Dermis blood vessel endothelial cell (primary cell): ENCODE results near the gene PHLPP1. TPM values are rescaled to one million over a fixed set of nuclear protein-coding genes. Genes with fewer than 3 reads are reported as not detected.
"Not testable (repeated sequence)": the region's sequence is repeated elsewhere in the genome, so short reads cannot be mapped to it uniquely, and the experiment has no call there.

Experiments
- DNase-seq: peaks from one replicate; pipeline ENCODE4 v3.0.0; 2010
- total RNA-seq: library from RNA; depleted of rRNA; stranded (reverse); fragments of >200 nt; gene quantifications from 2 replicates; pipeline ENCODE4 v1.2.3, GENCODE V29; 2014

The PHLPP1 gene
- total RNA-seq: 9.4 and 10.3 TPM in 2 replicates

DNA sequence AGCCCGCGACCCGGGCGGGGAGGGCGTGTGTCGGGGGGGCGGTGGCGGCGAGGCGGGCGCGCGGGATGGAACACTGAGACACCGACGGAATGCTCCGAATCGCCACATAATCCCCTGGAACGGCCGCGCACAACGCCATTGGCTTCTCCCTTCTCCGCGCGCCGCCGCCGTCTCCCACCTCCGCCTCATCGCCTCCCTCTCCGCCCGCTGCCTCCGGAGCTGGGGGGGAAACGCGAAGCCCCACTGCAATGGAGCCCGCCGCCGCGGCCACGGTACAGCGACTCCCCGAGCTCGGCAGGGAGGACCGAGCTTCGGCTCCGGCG, at the start of gene PHLPP1:
Gene PHLPP1 (plus strand): TSS at position 106 of the 323 bp plus-strand sequence. CDS start 143 bp downstream, at position 249.
- DNase-seq: no peak

DNA sequence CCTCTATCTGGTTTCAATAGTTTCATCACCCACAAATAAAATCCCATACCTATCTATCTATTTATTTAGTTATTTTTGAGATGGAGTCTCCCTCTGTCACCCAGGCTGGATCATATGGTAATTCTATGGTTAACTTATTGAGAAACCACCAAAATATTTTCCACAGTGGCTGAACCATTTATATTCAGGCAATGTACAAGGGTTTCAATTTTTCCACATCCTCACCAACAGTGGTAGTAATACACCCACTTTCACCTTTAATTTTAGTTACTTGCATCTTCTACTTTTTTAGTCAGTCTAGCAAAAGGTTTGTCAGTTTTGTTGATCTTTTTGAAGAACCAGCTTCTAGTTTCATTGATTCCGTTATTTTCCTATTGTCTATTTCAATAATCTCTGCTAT, 46.1 kb upstream of the PHLPP1 start:
- DNase-seq: no peak

DNA sequence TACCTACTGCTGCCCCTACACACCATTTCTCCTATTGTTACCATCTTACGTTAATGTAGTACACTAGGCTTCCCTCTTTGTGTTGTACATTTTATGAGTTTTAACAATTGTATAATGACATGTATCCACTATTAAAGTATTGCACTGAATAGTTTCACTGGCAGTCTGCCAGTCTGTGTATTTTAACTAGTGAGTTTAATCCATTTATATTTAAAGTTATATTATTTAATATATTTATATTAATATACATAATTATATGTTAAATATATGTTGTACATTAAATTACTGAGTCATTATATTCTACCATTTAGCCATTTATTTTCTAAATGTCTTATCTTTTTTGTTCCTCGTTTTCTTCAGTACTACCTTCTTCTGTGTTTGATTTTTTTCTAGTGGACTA, 44.8 kb upstream of the PHLPP1 start:
- no peak for DNase-seq

DNA sequence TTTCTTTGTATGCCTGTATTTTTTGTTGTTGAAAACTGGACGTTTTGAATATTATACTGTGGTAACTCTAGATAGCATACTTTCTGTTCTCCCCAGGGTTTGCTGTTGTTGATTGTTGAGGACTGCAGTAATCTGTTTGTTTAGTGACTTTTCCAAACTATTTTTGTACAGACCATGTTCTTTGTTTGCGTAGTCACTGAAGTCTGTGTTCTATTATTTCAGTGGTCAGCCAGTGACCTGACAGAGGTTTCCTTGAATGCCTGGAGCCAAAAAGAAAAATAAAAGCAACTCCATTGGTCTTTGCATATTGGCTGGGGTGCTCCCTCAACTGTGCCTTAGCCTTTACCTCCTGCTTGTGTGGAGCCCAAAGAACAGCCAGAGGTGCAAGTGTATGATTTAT, 42.7 kb upstream of the PHLPP1 start:
- DNase-seq: no peak

DNA sequence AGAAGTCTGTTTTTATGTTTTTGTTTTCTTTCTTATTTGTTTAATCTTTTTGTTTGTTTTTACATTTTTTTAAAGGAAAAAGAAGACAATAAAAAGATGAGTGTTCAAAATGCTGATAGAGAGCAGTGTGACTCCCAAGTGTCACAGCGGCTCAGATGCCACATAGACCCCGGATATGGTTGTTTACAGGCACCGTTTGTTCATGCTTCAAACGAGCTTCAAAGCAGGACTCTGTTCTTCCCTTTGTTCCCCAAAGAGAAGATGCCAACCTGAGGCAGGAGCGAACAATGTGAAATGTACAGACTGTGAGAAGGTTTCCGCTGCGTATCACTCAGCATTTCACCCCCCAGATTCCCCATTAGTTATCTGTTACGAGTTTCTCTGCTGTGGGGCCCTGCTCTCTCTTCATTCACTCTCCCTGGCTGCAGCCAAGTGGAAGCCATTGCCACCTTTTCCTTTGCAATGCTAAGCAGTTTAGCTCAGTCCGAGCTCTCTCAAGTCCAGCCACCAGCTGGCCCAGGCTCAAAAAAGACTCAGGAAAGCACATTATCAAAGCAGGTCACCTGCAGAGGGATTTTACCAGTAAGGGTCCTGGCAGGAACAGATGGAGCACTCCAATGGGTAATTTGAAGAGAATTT, 36.4 kb upstream of the PHLPP1 start:
- no peak for DNase-seq

DNA sequence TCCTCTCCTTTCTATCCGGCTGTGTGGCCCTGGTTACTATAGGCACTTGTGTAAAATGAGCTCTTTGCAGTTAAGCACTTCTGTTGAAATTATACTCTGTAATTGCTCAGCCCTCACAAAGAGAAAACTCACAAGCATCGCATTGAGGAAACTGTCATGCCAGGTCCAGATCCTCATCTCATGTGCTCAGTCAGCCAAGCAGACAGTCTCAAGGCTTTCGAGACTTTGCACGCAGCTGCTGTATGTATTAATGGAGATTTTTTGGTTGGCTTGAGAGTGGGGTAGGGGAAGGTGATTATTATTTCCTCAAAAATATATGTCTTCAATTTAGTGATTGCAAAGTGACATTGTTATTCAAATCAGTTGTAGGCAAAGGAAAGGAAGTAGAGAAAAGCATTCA, 33.0 kb upstream of the PHLPP1 start:
- DNase-seq: no peak

GRCh38 chr18:62683935-62684334, 31.4 kb upstream of the PHLPP1 start:
- no peak for DNase-seq

DNA sequence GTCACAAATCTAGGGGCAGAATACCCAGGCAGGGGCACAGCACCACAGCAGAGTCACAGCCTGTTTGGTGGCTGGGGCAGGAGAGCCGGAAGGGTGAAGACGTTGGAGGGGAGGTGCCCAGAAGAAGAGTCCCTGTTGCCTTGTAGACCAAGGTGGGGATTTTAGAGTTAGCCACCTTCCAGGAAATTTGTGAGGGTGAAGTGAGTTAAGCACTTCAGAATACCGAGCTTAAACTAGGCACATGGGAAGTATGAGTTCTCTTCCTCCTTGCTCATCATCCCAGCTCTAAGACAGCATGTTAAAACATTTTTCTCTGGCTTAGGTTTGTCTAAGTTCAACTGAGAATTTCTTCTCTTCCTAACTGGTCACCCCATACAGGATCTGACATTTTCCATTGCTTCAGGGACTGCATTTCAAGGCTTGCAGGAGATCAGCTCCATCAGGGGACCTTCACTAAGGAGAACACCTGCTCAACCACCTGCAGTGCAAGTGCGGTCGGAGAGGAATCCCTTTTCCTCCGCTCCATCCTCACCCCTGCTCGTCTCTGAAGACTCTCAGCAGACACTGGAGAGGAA, 26.5 kb upstream of the PHLPP1 start:
- no peak for DNase-seq

DNA sequence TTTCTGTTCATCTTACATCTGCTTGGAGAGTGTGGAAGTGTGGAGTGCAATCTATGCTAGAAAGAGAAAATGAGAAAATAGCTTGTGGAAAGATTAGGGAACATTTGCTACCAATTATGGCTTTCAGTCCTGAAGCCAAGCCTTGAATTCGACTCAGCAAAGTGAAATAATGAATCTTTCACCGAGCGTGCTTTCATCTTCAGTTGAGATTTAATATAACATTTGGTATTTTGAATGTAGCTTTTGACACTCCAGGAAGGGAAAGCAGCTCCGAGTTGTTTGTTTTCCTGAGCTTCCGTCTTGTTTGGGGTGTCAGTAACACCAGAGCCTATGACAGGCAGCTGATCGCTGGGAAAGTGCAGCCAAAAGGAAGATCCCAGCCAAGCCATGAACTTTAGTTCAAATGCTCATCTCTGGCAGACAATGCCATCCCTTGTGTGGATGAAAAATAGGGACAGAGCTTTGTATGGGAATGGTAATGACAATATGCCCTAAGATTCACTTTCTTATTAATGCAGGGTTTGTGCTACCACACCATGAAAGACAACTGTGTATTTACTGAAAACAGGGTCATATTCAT, 25.0 kb upstream of the PHLPP1 start:
- no peak for DNase-seq

DNA sequence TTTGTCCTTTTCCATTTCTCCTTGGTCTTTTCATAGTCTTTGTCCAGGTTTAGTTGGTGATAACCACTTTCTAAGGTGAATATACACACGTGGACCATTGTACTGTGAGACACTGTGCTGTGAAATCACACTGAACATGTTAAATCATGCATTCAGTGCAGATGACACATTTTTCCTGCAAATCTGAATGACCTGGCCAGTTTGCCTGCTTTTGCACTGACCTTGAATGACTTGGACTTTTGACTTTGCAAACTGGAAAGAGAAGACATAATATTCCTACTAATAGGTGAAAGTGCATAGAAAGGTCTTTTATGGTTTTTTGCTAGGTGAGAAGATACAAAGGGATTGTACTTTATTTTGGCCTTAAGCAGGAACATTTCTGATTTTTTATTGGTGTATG, 21.7 kb upstream of the PHLPP1 start:
- DNase-seq: no peak

- DNase-seq: no peak
Measured at GRCh38 chr18:62697636-62698035, 17.7 kb upstream of the PHLPP1 start.

- no peak for DNase-seq
Measured at GRCh38 chr18:62702259-62702658, 13.1 kb upstream of the PHLPP1 start.

DNA sequence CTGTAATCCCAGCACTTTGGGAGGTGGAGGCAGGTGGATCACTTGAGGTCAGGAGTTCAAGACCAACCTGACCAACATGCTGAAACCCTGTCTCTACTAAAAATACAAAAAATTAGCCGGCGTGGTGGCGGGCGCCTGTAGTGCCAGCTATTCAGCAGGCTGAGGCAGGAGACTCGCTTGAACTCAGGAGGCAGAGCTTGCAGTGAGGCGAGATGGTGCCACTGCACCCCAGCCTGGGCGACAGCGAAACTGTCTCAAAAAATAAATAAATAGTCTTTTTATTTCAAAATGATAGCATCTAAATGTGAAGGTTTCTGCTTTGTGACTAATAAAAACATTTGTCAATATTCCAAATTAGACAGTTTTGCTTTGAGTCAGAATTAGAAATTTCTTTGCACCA, 8.5 kb upstream of the PHLPP1 start:
- DNase-seq: not testable (repeated sequence)

GRCh38 chr18:62709908-62710307, 5.4 kb upstream of the PHLPP1 start:
- not testable (repeated sequence) for DNase-seq

DNA sequence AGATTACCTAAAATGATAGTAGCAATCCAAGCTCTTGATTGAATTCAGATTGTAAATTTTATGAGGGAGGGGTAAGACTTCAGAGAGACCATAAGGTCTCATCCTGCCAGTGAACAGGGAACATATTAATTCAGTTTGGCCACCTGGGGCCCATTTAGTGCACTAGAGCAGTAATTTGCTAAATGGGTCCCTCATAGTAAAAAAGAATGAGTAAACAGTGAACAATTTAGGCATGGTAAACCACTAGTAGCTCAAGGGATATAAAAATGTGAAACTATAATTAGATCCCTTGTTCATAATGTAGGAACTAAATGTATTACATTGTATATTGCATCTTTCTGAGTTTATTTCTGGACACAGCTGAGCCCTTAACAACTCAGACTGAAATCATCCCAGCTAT, 4.9 kb upstream of the PHLPP1 start:
- no peak for DNase-seq

DNA sequence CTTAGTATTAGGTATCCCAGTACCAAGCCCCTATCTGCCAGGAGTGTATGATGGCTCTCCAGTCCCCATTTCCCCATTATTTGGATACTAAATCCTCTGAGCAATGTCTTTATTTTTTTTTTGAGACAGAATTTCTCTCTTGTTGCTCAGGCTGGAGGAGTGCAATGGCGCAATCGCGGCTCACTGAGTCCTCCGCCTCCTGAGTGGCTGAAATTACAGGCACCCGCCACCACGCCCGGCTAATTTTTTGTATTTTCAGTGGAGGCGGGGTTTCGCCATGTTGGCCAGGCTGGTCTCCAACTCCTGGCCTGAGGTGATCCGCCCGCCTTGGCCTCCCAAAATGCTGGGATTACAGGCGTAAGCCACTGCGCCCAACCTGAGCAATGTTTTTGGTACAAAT, 3.6 kb upstream of the PHLPP1 start:
- no peak for DNase-seq

DNA sequence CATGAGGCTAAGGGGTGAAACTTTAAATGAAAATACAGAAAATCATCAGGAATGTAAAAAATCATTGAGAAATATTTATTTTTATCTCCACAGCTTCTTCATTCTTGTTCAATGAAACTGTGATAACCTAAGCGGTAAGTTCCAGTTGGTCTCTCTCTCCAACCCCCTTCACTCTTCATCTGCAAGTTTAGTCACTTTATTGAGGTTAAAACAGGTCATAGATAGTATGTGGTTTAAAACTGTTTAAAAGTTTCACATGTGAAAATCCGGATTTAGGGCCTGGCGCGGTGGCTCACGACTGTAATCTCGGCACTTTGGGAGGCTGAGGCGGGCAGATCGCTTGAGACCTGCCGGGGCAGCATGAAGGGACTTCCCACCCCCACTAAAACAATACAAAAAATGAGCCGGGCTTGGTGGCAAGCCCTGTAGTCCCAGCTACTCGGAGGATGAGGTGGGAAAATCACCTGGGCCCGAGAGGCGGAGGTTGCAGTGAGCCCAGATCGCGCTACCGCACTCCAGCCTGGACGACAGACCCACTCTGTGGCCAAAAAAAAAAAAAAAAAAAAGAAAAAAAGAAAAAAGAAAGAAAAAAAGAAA, 1.6 kb upstream of the PHLPP1 start:
- no peak for DNase-seq

DNA sequence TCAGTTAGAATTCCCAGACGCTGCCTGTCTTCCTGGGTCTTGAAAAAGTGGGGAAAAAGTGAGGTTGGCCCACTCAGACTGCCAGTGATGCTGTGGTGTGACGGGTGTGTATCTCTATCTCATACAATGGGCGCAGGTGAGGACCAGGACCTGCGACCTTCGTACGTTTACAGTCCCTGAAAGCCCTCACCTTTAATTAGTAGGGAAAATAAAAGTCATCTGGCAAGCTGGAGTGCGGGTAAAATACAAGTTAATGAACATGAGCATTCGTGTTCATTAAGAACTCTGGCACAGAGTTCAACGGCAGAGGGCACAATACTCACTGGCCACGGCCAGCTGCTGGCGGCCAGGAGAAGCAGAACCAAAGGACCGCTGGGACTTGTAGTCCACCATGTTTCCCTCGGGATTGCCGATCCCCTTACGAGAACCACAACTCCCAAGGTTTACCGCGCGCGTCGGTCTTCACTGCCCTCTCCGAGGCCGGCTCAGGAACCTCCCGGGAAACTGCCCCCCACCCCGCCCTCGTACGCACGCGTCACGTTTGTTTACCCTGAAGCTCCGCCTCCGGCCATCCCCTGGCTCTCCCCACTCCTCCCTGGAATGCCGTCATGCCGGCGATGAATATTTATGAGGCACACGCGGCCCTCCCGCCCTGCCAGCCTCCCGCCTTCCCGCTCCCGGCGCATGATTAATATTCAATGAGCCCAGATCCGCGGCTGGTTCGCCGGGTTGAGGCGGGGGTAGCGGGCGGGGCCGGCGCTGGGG, 488 bp upstream of the PHLPP1 start:
- peak; percentile 100 for DNase-seq

DNA sequence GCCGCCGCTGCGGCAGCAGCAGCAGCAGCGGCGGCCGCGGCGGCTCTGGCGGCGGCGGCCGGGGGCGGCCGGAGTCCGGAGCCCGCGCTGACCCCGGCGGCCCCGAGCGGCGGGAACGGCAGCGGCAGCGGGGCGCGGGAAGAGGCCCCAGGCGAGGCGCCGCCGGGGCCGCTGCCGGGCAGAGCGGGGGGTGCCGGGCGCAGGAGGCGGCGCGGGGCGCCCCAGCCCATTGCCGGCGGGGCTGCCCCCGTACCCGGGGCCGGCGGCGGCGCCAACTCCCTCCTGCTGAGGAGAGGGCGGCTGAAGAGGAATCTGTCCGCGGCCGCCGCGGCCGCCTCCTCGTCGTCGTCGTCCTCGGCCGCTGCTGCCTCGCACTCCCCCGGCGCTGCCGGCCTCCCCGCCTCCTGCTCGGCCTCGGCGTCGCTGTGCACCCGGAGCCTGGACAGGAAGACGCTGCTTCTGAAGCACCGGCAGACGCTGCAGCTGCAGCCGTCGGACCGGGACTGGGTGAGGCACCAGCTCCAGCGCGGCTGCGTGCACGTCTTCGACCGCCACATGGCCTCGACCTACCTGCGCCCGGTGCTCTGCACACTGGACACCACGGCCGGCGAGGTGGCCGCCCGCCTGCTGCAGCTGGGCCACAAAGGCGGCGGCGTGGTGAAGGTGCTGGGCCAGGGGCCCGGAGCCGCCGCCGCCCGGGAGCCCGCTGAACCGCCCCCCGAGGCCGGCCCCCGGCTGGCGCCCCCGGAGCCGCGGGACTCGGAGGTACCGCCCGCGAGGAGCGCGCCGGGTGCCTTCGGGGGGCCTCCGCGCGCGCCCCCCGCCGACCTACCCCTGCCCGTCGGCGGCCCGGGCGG, 646 bp downstream of the PHLPP1 start:
- peak; percentile 75 for DNase-seq

DNA sequence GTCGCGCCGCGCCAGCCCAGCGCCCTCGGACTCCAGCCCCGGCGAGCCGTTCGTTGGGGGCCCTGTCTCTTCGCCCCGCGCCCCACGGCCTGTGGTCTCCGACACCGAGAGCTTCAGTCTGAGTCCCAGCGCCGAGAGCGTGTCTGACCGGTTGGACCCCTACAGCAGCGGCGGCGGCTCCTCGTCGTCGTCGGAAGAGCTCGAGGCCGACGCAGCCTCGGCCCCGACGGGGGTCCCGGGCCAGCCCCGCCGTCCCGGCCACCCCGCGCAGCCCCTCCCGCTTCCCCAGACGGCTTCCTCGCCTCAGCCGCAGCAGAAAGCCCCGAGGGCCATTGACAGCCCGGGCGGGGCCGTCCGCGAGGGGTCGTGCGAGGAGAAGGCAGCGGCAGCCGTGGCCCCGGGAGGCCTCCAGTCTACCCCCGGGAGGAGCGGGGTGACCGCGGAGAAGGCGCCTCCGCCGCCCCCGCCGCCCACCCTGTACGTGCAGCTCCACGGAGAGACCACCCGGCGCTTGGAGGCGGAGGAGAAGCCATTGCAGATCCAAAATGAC, 1.4 kb downstream of the PHLPP1 start:
- peak; percentile 62 for DNase-seq

- DNase-seq: peak; percentile 55
Measured at GRCh38 chr18:62717169-62717924, 2.0 kb downstream of the PHLPP1 start.
